Stimulated activated CD4-positive, alpha-beta T cell treated with anti-CD3 and anti-CD28 coated beads, Interleukin-15, amount 100 ng/mL, for 48 hours (primary cell): ENCODE results near the gene ZAP70.

Experiments used
- DNase-seq, 2 donors: peaks; one replicate each; pipeline ENCODE4 v3.0.0-alpha.2; 2020; ENCODE audit warnings: low read depth in 2 of 2

ZAP70 gene

GRCh38 chr2:97785818-97786217 lies 72.4 kb downstream of the ZAP70 start:
- DNase-seq = no peak

- DNase-seq = no peak
Measured at GRCh38 chr2:97788986-97789644, 75.7 kb downstream of the ZAP70 start.
